Mesenchymal stem cell (in vitro differentiated cells and primary cell): ENCODE data around the gene EPSTI1.
A peak's percentile ranks its signal among the peaks of the same experiment; 100 is the strongest.

Source experiments
- DNase-seq: peaks from one replicate; pipeline ENCODE4 v3.0.0-alpha.2; 2013
- H2AFZ ChIP-seq: one replicate; pipeline ENCODE4 v1.6.1; 2013; ENCODE audit warnings: low read depth, mild to moderate bottlenecking, control low read depth, inconsistent platforms, low read length, moderate library complexity
- H2AK5ac ChIP-seq: 2 replicates; pipeline ENCODE4 v1.6.1; 2013; ENCODE audit warnings: low read length, moderate library complexity, mild to moderate bottlenecking, inconsistent platforms; ENCODE audit not compliant: severe bottlenecking
- H2BK120ac ChIP-seq: one replicate; pipeline ENCODE4 v1.6.1; 2013; ENCODE audit warnings: low read depth, mild to moderate bottlenecking, inconsistent platforms, low read length, moderate library complexity
- H2BK12ac ChIP-seq, 2 experiments: one replicate each; pipeline ENCODE4 v1.6.1; 2013; ENCODE audit warnings: inconsistent platforms in 2 of 2, low read length in 2 of 2, mild to moderate bottlenecking in 2 of 2, moderate library complexity in 2 of 2, control low read depth in 1 of 2
- H2BK15ac ChIP-seq: one replicate; pipeline ENCODE4 v1.6.1; 2013; ENCODE audit warnings: mild to moderate bottlenecking, low read depth, inconsistent platforms; ENCODE audit not compliant: poor library complexity, severe bottlenecking
- H2BK5ac ChIP-seq: 2 replicates; pipeline ENCODE4 v1.6.1; 2013; ENCODE audit warnings: low read depth, mild to moderate bottlenecking, low read length, control low read depth, inconsistent platforms; ENCODE audit not compliant: poor library complexity, severe bottlenecking
- H3K14ac ChIP-seq, 2 experiments: one replicate each; pipeline ENCODE4 v1.6.1; 2013; ENCODE audit warnings: inconsistent platforms in 2 of 2, low read length in 2 of 2, control low read depth in 1 of 2, mild to moderate bottlenecking in 1 of 2, moderate library complexity in 1 of 2
- H3K18ac ChIP-seq, 2 experiments: one replicate each; pipeline ENCODE4 v1.6.1; 2013; ENCODE audit warnings: inconsistent platforms in 2 of 2, low read length in 2 of 2, control low read depth in 1 of 2, low read depth in 1 of 2, mild to moderate bottlenecking in 1 of 2
- H3K23ac ChIP-seq, 2 experiments: one replicate each; pipeline ENCODE4 v1.6.1; 2013; ENCODE audit warnings: inconsistent platforms in 2 of 2, low read length in 2 of 2, mild to moderate bottlenecking in 2 of 2, moderate library complexity in 2 of 2, control low read depth in 1 of 2
- H3K27ac ChIP-seq: 2 replicates; pipeline ENCODE4 v1.5.1; 2013; ENCODE audit warnings: mild to moderate bottlenecking, moderate library complexity, low read length, control low read depth, inconsistent platforms; ENCODE audit not compliant: poor library complexity, severe bottlenecking
- H3K27me3 ChIP-seq, 2 experiments: 2 replicates each; pipeline versions ENCODE4 v1.6.1 to v1.7.0; 2013; ENCODE audit warnings: low read length in 2 of 2, mild to moderate bottlenecking in 2 of 2, moderate library complexity in 2 of 2, control low read depth in 1 of 2, inconsistent platforms in 1 of 2; ENCODE audit not compliant: control insufficient read depth in 1 of 2, insufficient read depth in 1 of 2
- H3K36me3 ChIP-seq, 2 experiments: 2 replicates each; pipeline versions ENCODE4 v1.6.1 to v1.7.0; 2013; ENCODE audit warnings: low read length in 2 of 2, control low read depth in 1 of 2, inconsistent platforms in 1 of 2, low read depth in 1 of 2, mild to moderate bottlenecking in 1 of 2; ENCODE audit not compliant: insufficient read depth in 2 of 2, control insufficient read depth in 1 of 2
- H3K4ac ChIP-seq, 2 experiments: one replicate each; pipeline ENCODE4 v1.6.1; 2013; ENCODE audit warnings: inconsistent platforms in 2 of 2, low read length in 2 of 2, mild to moderate bottlenecking in 2 of 2, moderate library complexity in 2 of 2, control low read depth in 1 of 2, low read depth in 1 of 2
- H3K4me1 ChIP-seq: 2 replicates; pipeline ENCODE4 v1.6.1; 2013; ENCODE audit warnings: low read depth, low read length, control low read depth; ENCODE audit not compliant: control insufficient read depth, insufficient read depth
- H3K4me2 ChIP-seq: 2 replicates; pipeline ENCODE4 v1.6.1; 2013; ENCODE audit warnings: low read length, mild to moderate bottlenecking, inconsistent platforms; ENCODE audit not compliant: poor library complexity, severe bottlenecking
- H3K4me3 ChIP-seq, 2 experiments: 2 replicates each; pipeline versions ENCODE4 v1.5.1 to v1.7.0; 2013; ENCODE audit warnings: low read length in 2 of 2, mild to moderate bottlenecking in 2 of 2, control low read depth in 1 of 2, low read depth in 1 of 2; ENCODE audit not compliant: insufficient read depth in 1 of 2
- H3K79me1 ChIP-seq: replicated peaks from 2 replicates; pipeline ENCODE4 v1.6.1; 2013; ENCODE audit warnings: mild to moderate bottlenecking, control low read depth, low read length, inconsistent platforms; ENCODE audit not compliant: poor library complexity, severe bottlenecking
- H3K9ac ChIP-seq: 2 replicates; pipeline ENCODE4 v1.7.0; 2013; ENCODE audit warnings: mild to moderate bottlenecking, low read length, moderate library complexity
- H3K9me3 ChIP-seq: 2 replicates; pipeline ENCODE4 v1.7.0; 2013; ENCODE audit warnings: mild to moderate bottlenecking, low read length; ENCODE audit not compliant: control insufficient read depth
- H4K8ac ChIP-seq: one replicate; pipeline ENCODE4 v1.6.1; 2013; ENCODE audit warnings: inconsistent platforms, mild to moderate bottlenecking, low read length, moderate library complexity
- H4K91ac ChIP-seq: one replicate; pipeline ENCODE4 v1.6.1; 2013; ENCODE audit warnings: mild to moderate bottlenecking, low read length, inconsistent platforms
- WGBS: methylation state at CpG from one replicate; pipeline ENCODE4 v1.1.7; 2013; ENCODE audit warnings: mixed read lengths; 5-methylcytosine and 5-hydroxymethylcytosine counted together

Gene EPSTI1

DNA sequence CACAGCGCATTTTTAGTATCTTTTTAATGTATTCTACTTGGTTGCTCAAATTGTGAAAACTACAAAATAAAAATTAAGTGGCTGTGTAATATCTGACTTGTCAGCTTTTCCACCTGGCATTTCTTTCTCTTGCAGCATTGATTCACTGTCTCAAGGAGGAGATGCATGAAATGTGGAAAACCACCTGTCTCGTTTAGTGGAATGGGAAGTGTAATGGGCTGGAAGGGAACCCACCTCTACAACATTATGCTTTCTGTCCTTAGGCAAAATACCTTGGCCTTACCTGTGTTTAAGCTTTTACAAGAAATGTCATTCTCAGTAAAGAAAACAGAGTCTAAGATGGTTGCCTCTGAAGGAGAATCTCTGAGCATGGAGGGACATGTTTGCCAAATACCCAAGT lies 142.8 kb downstream of the EPSTI1 start:
- Histone ChIP-seq H3K9ac (peak overlapping the region; percentile 61), H2BK120ac (no peak overlapping the region), H2BK12ac (no peak overlapping the region), H3K4me3 (no peak overlapping the region), H3K9me3 (no peaks in the 10 kb centered on the region), H3K36me3 (no peaks in the 10 kb centered on the region), H3K18ac (no peak overlapping the region), H3K27me3 (no peaks in the 10 kb centered on the region), H2BK15ac (no peak overlapping the region), H3K27ac (no peak overlapping the region), H2AK5ac (no peak overlapping the region), H4K91ac (no peak overlapping the region), H4K8ac (no peak overlapping the region), H3K23ac (no peak overlapping the region), H3K4ac (no peak overlapping the region), H2AFZ (no peak overlapping the region), H3K4me1 (no peaks in the 10 kb centered on the region), H2BK5ac (no peak overlapping the region), H3K14ac (no peak overlapping the region), H3K79me1 (no peaks in the 10 kb centered on the region), H3K4me2 (no peak overlapping the region)
- no peak for DNase-seq
- WGBS = no CpG with 5 or more reads among the region's 2 CpGs

GRCh38 chr13:42847891-42848663 lies 144.0 kb downstream of the EPSTI1 start:
- Histone ChIP-seq H2BK15ac (no peak overlapping the region), H3K79me1 (no peaks in the 10 kb centered on the region), H3K4me2 (no peak overlapping the region), H3K14ac (no peak overlapping the region), H2BK12ac (no peak overlapping the region), H2AK5ac (no peak overlapping the region), H2AFZ (no peak overlapping the region), H3K9ac (peak overlapping the region; percentile 61), H3K4me3 (no peak overlapping the region), H3K27ac (no peak overlapping the region), H3K4me1 (no peaks in the 10 kb centered on the region), H2BK120ac (no peak overlapping the region), H3K4ac (no peak overlapping the region), H3K23ac (no peak overlapping the region), H2BK5ac (no peak overlapping the region), H3K27me3 (no peaks in the 10 kb centered on the region), H3K9me3 (no peaks in the 10 kb centered on the region), H4K8ac (peak overlapping the region; percentile 30), H4K91ac (no peak overlapping the region), H3K18ac (no peak overlapping the region), H3K36me3 (no peaks in the 10 kb centered on the region)
- DNase-seq = peak; percentile 56
- 29% methylated on average over 3 of the region's 3 CpGs for WGBS

DNA sequence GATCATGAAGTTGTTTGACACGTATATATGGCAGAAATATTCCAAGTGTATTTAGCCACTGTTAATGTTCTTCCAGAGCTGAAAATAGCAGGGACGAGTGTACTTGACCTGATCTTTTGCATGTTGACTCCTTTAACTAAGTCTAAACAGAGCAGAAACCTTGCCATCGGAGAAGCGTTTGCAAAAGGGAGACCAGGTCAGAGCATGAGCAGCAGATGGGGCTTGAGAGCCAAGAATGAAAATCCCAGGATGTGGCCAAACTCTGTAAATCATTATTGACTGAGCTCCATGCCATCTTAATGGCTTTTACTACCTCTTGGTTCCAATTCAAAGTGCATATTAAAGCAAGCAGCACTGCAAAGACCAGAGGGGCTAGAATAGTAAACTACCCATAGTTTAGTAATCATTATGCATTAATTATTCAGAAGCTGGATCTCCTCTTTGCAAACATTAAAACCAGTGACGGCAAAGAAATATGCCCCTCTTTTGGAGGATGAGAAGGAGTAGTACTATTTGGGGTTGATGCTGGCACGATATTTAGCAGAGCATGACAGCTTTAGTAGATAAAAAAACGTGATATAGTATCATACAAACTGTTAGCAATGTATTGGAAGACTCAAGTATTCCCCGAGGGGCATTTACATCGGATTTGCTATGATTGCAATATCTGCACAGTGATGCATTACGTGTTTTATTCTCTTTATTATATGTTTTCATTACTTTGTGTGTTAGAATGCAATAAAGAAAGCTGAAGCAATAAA lies 154.9 kb downstream of the EPSTI1 start:
- no peak overlapping the region for H2AFZ ChIP-seq
- H3K9ac ChIP-seq = peak overlapping the region; percentile 88
- H3K14ac ChIP-seq = no peak overlapping the region
- no peaks in the 10 kb centered on the region for H3K27me3 ChIP-seq
- no peak overlapping the region for H3K4me2 ChIP-seq
- H4K91ac ChIP-seq = no peak overlapping the region
- H2BK12ac ChIP-seq = no peak overlapping the region
- DNase-seq = peak; percentile 84
- no peaks in the 10 kb centered on the region for H3K9me3 ChIP-seq
- no peak overlapping the region for H2BK120ac ChIP-seq
- H2BK5ac ChIP-seq = no peak overlapping the region
- H3K79me1 ChIP-seq = no peaks in the 10 kb centered on the region
- peaks cover 2% of the 10 kb centered on the region for H3K4me1 ChIP-seq
- H2BK15ac ChIP-seq = no peak overlapping the region
- H3K23ac ChIP-seq = no peak overlapping the region
- no peak overlapping the region for H4K8ac ChIP-seq
- 52% methylated on average over 9 of the region's 10 CpGs for WGBS
- H3K36me3 ChIP-seq = no peaks in the 10 kb centered on the region
- H3K4ac ChIP-seq = no peak overlapping the region
- no peak overlapping the region for H2AK5ac ChIP-seq
- peak overlapping the region in 1 of 2 experiments; percentile 54 for H3K4me3 ChIP-seq
- H3K18ac ChIP-seq = no peak overlapping the region
- H3K27ac ChIP-seq = no peak overlapping the region
